CD4-positive, CD25-positive, alpha-beta regulatory T cell (primary cell): ENCODE measurements around the gene CCBE1. TPM values are rescaled to one million over a fixed set of nuclear protein-coding genes. Genes with fewer than 3 reads are reported as not detected.
A peak's percentile ranks its signal among the peaks of the same experiment; 100 is the strongest.

Experiments used
- ATAC-seq, 2 donors: fragments of 150-1000 bp; cut with Tn5 transposase; one replicate each; pipeline ENCODE4 v1.10.0; 2021; ENCODE audit warnings: low read depth in 2 of 2, moderate number of reproducible peaks in 2 of 2, moderate library complexity in 1 of 2
- DNase-seq, 3 donors: peaks; one replicate each; pipeline versions ENCODE4 v3.0.0 to v3.0.0-alpha.2; 2012 to 2022; ENCODE audit warnings: mixed read lengths in 1 of 3
- H3K27ac ChIP-seq: one replicate; pipeline ENCODE4 v1.7.0; 2013; ENCODE audit warnings: mild to moderate bottlenecking, low read length; ENCODE audit not compliant: insufficient read depth, poor library complexity, severe bottlenecking
- H3K27me3 ChIP-seq: one replicate; pipeline ENCODE4 v1.7.0; 2013; ENCODE audit warnings: low read length; ENCODE audit not compliant: control insufficient read depth, insufficient read depth
- H3K36me3 ChIP-seq: one replicate; pipeline ENCODE4 v1.7.0; 2013; ENCODE audit warnings: mild to moderate bottlenecking, low read length, moderate library complexity; ENCODE audit not compliant: control insufficient read depth, insufficient read depth
- H3K4me1 ChIP-seq: 2 replicates; pipeline ENCODE4 v1.7.0; 2013; ENCODE audit warnings: mild to moderate bottlenecking, low read length; ENCODE audit not compliant: insufficient read depth, control insufficient read depth, poor library complexity, severe bottlenecking
- H3K4me3 ChIP-seq: one replicate; pipeline ENCODE4 v1.7.0; 2013; ENCODE audit warnings: low read depth, mild to moderate bottlenecking, low read length, moderate library complexity
- H3K9me3 ChIP-seq, 2 experiments: 1 replicate in 1 of 2; 2 replicates in 1 of 2; pipeline ENCODE4 v1.7.0; 2013; ENCODE audit warnings: low read length in 2 of 2, mild to moderate bottlenecking in 1 of 2, moderate library complexity in 1 of 2; ENCODE audit not compliant: control insufficient read depth in 2 of 2
- H3K27ac Mint-ChIP-seq, 3 donors: one replicate each; pipeline ENCODE4 v1.8.0; 2020 to 2022; ENCODE audit warnings: mild to moderate bottlenecking in 3 of 3, mixed read lengths in 3 of 3, moderate library complexity in 2 of 3
- H3K27me3 Mint-ChIP-seq: one replicate; pipeline ENCODE4 v1.8.0; 2022; ENCODE audit warnings: mild to moderate bottlenecking, mixed read lengths
- H3K36me3 Mint-ChIP-seq: one replicate; pipeline ENCODE4 v1.8.0; 2020; ENCODE audit warnings: mixed read lengths
- H3K4me1 Mint-ChIP-seq, 4 donors: one replicate each; pipeline ENCODE4 v1.8.0; 2020 to 2022; ENCODE audit warnings: mixed read lengths in 4 of 4, mild to moderate bottlenecking in 1 of 4
- H3K4me3 Mint-ChIP-seq, 4 donors: one replicate each; pipeline ENCODE4 v1.8.0; 2020 to 2022; ENCODE audit warnings: mild to moderate bottlenecking in 4 of 4, mixed read lengths in 4 of 4, moderate library complexity in 3 of 4
- H3K9me3 Mint-ChIP-seq, 7 donors: one replicate each; pipeline ENCODE4 v1.8.0; 2020 to 2022; ENCODE audit warnings: mixed read lengths in 7 of 7, mild to moderate bottlenecking in 3 of 7, moderate library complexity in 2 of 7
- polyA plus RNA-seq, 4 donors: library from polyadenylated mRNA; unstranded; fragments of 300-500 nt; fragmentation: Illumina TruSeq; gene quantifications; one replicate each; pipeline ENCODE4 v1.2.3, GENCODE V29; 2021
- total RNA-seq: library from RNA; stranded (reverse); gene quantifications from one replicate; pipeline ENCODE4 v1.2.3, GENCODE V29; 2022

CCBE1 gene
- total and polyA plus RNA-seq, 5 donors from 2014 or later, result not detected

GRCh38 chr18:59540346-59540745 lies 156.9 kb downstream of the CCBE1 start:
- no peaks in the 10 kb centered on the region for H3K36me3 Mint-ChIP-seq
- H3K4me3 Mint-ChIP-seq, result no peak overlapping the region
- Histone ChIP-seq H3K27me3 (no peaks in the 10 kb centered on the region), H3K27ac (no peak overlapping the region), H3K36me3 (no peaks in the 10 kb centered on the region), H3K9me3 (no peaks in the 10 kb centered on the region), H3K4me3 (no peak overlapping the region), H3K4me1 (peaks cover 5% of the 10 kb centered on the region)
- H3K4me1 Mint-ChIP-seq, result peaks cover 3 to 12% (median 4%) of the 10 kb centered on the region in 4 donors
- ATAC-seq, result no peak
- DNase-seq, result no peak
- peaks cover 23% of the 10 kb centered on the region for H3K27me3 Mint-ChIP-seq
- H3K9me3 Mint-ChIP-seq, result peaks cover 0 to 5% (median 0%) of the 10 kb centered on the region in 7 donors
- H3K27ac Mint-ChIP-seq, result no peak overlapping the region

- Histone ChIP-seq H3K27ac (no peak overlapping the region), H3K4me1 (peaks cover 5% of the 10 kb centered on the region), H3K36me3 (no peaks in the 10 kb centered on the region), H3K9me3 (no peaks in the 10 kb centered on the region), H3K27me3 (peaks cover 2% of the 10 kb centered on the region), H3K4me3 (no peak overlapping the region)
- H3K4me1 Mint-ChIP-seq, result peaks cover 3 to 12% (median 7%) of the 10 kb centered on the region in 4 donors
- ATAC-seq (no peak), DNase-seq (no peak)
- no peaks in the 10 kb centered on the region for H3K36me3 Mint-ChIP-seq
- peaks cover 21% of the 10 kb centered on the region for H3K27me3 Mint-ChIP-seq
- no peak overlapping the region for H3K4me3 Mint-ChIP-seq
- H3K9me3 Mint-ChIP-seq, result peaks cover 0 to 5% (median 0%) of the 10 kb centered on the region in 7 donors
- H3K27ac Mint-ChIP-seq, result no peak overlapping the region
Measured at GRCh38 chr18:59539108-59539507, 158.1 kb downstream of the CCBE1 start.

- H3K9me3 Mint-ChIP-seq, result peaks cover 0 to 5% (median 0%) of the 10 kb centered on the region in 7 donors
- Histone ChIP-seq H3K4me1 (peaks cover 5% of the 10 kb centered on the region), H3K36me3 (no peaks in the 10 kb centered on the region), H3K4me3 (no peak overlapping the region), H3K27ac (no peak overlapping the region), H3K27me3 (peaks cover 2% of the 10 kb centered on the region), H3K9me3 (no peaks in the 10 kb centered on the region)
- no peak overlapping the region for H3K27ac Mint-ChIP-seq
- ATAC-seq (no peak), DNase-seq (no peak)
- peaks cover 22% of the 10 kb centered on the region for H3K27me3 Mint-ChIP-seq
- no peaks in the 10 kb centered on the region for H3K36me3 Mint-ChIP-seq
- no peak overlapping the region for H3K4me3 Mint-ChIP-seq
- H3K4me1 Mint-ChIP-seq, result peaks cover 3 to 12% (median 7%) of the 10 kb centered on the region in 4 donors
Measured at GRCh38 chr18:59537579-59537978, 159.6 kb downstream of the CCBE1 start.

GRCh38 chr18:59536166-59536565 lies 161.1 kb downstream of the CCBE1 start:
- peak overlapping the region; percentile 27 for H3K4me3 ChIP-seq
- H3K4me1 ChIP-seq, result peaks cover 5% of the 10 kb centered on the region
- H3K27me3 Mint-ChIP-seq, result peaks cover 21% of the 10 kb centered on the region
- H3K9me3 ChIP-seq, result no peaks in the 10 kb centered on the region
- no peaks in the 10 kb centered on the region for H3K36me3 Mint-ChIP-seq
- H3K4me3 Mint-ChIP-seq, result peak overlapping the region in 1 of 4 donors; percentile 48
- peak in 1 of 3 donors; percentile 4 for DNase-seq
- H3K27ac ChIP-seq, result no peak overlapping the region
- no peak for ATAC-seq
- H3K36me3 ChIP-seq, result no peaks in the 10 kb centered on the region
- peaks cover 2% of the 10 kb centered on the region for H3K27me3 ChIP-seq
- peaks cover 3 to 12% (median 7%) of the 10 kb centered on the region in 4 donors for H3K4me1 Mint-ChIP-seq
- peaks cover 0 to 5% (median 0%) of the 10 kb centered on the region in 7 donors for H3K9me3 Mint-ChIP-seq
- H3K27ac Mint-ChIP-seq, result no peak overlapping the region

- H3K9me3 Mint-ChIP-seq, result peaks cover 0 to 7% (median 2%) of the 10 kb centered on the region in 7 donors
- Histone ChIP-seq H3K27me3 (peaks cover 2% of the 10 kb centered on the region), H3K27ac (no peak overlapping the region), H3K9me3 (no peaks in the 10 kb centered on the region), H3K4me3 (no peak overlapping the region), H3K36me3 (no peaks in the 10 kb centered on the region), H3K4me1 (peaks cover 5% of the 10 kb centered on the region)
- H3K4me1 Mint-ChIP-seq, result peaks cover 3 to 12% (median 7%) of the 10 kb centered on the region in 4 donors
- no peak for ATAC-seq
- no peak overlapping the region for H3K4me3 Mint-ChIP-seq
- peaks cover 25% of the 10 kb centered on the region for H3K27me3 Mint-ChIP-seq
- no peaks in the 10 kb centered on the region for H3K36me3 Mint-ChIP-seq
- no peak for DNase-seq
- H3K27ac Mint-ChIP-seq, result no peak overlapping the region
Measured at GRCh38 chr18:59535055-59535454, 162.2 kb downstream of the CCBE1 start.

- Mint-ChIP-seq H3K9me3 (peaks cover 0 to 13% (median 2%) of the 10 kb centered on the region in 7 donors), H3K36me3 (no peaks in the 10 kb centered on the region)
- ATAC-seq, result no peak
Measured at GRCh38 chr18:59528866-59529265, 168.4 kb downstream of the CCBE1 start.

GRCh38 chr18:59520562-59521355 lies 176.5 kb downstream of the CCBE1 start:
- Histone ChIP-seq H3K27me3 (peaks cover 4% of the 10 kb centered on the region), H3K9me3 (no peaks in the 10 kb centered on the region), H3K27ac (no peak overlapping the region), H3K36me3 (no peaks in the 10 kb centered on the region), H3K4me1 (no peaks in the 10 kb centered on the region), H3K4me3 (no peak overlapping the region)
- Mint-ChIP-seq H3K9me3 (peaks cover 0 to 6% (median 0%) of the 10 kb centered on the region in 7 donors), H3K4me1 (no peaks in the 10 kb centered on the region), H3K4me3 (no peak overlapping the region), H3K27me3 (no peaks in the 10 kb centered on the region), H3K36me3 (no peaks in the 10 kb centered on the region), H3K27ac (no peak overlapping the region)
- DNase-seq (no peak), ATAC-seq (no peak)

More at GRCh38 chr18:59528866-59529265, 168.4 kb downstream of the CCBE1 start:
- no peak overlapping the region for H3K4me3 ChIP-seq
- H3K27ac ChIP-seq, result no peak overlapping the region
- no peaks in the 10 kb centered on the region for H3K36me3 ChIP-seq
- no peaks in the 10 kb centered on the region for H3K9me3 ChIP-seq
- Mint-ChIP-seq H3K27ac (no peak overlapping the region), H3K4me3 (no peak overlapping the region), H3K27me3 (peaks cover 11% of the 10 kb centered on the region), H3K4me1 (no peaks in the 10 kb centered on the region)
- H3K4me1 ChIP-seq, result no peaks in the 10 kb centered on the region
- no peaks in the 10 kb centered on the region for H3K27me3 ChIP-seq
- DNase-seq, result no peak

- no peak overlapping the region for H3K4me3 Mint-ChIP-seq
- Histone ChIP-seq H3K4me1 (no peaks in the 10 kb centered on the region), H3K4me3 (no peak overlapping the region), H3K27me3 (peaks cover 4% of the 10 kb centered on the region), H3K9me3 (no peaks in the 10 kb centered on the region), H3K27ac (no peak overlapping the region), H3K36me3 (no peaks in the 10 kb centered on the region)
- no peak for ATAC-seq
- H3K9me3 Mint-ChIP-seq, result peaks cover 0 to 8% (median 0%) of the 10 kb centered on the region in 7 donors
- no peak for DNase-seq
- H3K4me1 Mint-ChIP-seq, result no peaks in the 10 kb centered on the region
- H3K27me3 Mint-ChIP-seq, result no peaks in the 10 kb centered on the region
- no peak overlapping the region for H3K27ac Mint-ChIP-seq
- H3K36me3 Mint-ChIP-seq, result no peaks in the 10 kb centered on the region
Measured at GRCh38 chr18:59518705-59519104, 178.5 kb downstream of the CCBE1 start.
